Measurements from ENCODE around the gene ANKRD11. TPM values are rescaled to one million over a fixed set of nuclear protein-coding genes. Genes with fewer than 3 reads are reported as not detected.
"Not testable (repeated sequence)": the region's sequence is repeated elsewhere in the genome, so short reads cannot be mapped to it uniquely, and the experiment has no call there.

ANKRD11 gene
- total RNA-seq, 3 donors from 2014 or later, result 153 to 181 (median 162) TPM

DNA sequence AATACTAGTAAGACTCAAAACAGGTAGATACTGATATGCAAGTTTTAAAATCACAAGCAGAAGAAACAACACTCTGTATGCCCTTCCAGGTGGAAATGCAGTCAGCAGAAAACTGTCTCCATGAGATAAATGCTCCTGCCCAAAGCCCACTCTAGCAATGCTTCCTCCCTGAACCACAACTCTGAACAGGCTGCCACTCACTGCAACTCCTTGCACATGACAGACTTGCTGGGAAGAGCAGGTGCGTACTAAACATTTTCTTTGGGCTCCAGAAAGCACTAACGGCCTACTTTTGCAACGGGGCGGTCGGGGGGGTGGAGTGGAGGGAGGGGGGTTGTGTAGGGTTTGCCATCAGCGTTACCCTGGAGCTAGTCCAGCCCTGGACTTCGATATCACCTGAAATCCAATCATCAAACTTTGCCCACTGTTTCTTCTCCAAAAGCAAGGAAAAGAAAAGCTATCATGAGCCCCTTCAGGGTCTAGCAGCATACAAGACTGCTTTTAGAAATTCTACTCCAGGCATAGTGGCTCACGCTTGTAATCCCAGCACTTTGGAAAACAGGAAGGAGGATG, 46.1 kb downstream of the ANKRD11 start:
- Mint-ChIP-seq H3K36me3 (ENCODE audit: insufficient read depth) (peaks cover 8% of the 10 kb centered on the region), H3K4me1 (ENCODE audit: low read depth) (peaks cover 94% of the 10 kb centered on the region), H3K27me3 (ENCODE audit: low read depth) (no peaks in the 10 kb centered on the region), H3K4me3 (peak overlapping the region; percentile 53), H3K9me3 (no peaks in the 10 kb centered on the region)
- no peak for ATAC-seq
- no peak for DNase-seq

- ATAC-seq (no peak), DNase-seq (no peak)
- H3K27me3 Mint-ChIP-seq (ENCODE audit: low read depth), result no peaks in the 10 kb centered on the region
- H3K4me1 Mint-ChIP-seq (ENCODE audit: low read depth), result peaks cover 94% of the 10 kb centered on the region
- peak overlapping the region; percentile 53 for H3K4me3 Mint-ChIP-seq
- H3K36me3 Mint-ChIP-seq (ENCODE audit: insufficient read depth), result peaks cover 8% of the 10 kb centered on the region
- H3K9me3 Mint-ChIP-seq, result no peaks in the 10 kb centered on the region
Measured at GRCh38 chr16:89443727-89444084, 46.7 kb downstream of the ANKRD11 start.

GRCh38 chr16:89442990-89443726, 47.2 kb downstream of the ANKRD11 start:
- DNase-seq, result no peak

DNA sequence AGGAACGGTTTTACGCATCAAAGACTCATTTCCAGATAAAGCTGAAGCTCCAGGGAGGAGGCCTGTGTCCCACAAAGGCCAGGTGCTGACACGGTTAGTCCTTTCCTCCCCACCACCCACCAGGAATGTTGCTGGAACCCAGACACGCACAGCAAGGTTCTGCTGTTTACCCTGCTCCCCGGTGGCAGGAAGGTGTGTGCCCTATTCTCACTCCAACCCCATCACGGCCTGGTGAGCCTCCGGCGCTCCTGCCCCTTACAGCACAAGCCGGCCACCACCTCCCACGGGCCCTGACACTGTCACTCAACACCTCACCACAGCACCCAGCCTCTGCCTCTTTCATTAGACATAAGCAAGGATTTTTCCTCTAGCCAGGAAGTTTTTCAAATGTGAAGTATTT, 47.8 kb downstream of the ANKRD11 start:
- H3K27me3 Mint-ChIP-seq (ENCODE audit: low read depth), result no peaks in the 10 kb centered on the region
- H3K36me3 Mint-ChIP-seq (ENCODE audit: insufficient read depth), result peaks cover 11% of the 10 kb centered on the region

More at GRCh38 chr16:89442990-89443726, 47.2 kb downstream of the ANKRD11 start:
- no peaks in the 10 kb centered on the region for H3K9me3 Mint-ChIP-seq
- H3K36me3 Mint-ChIP-seq (ENCODE audit: insufficient read depth), result peaks cover 8% of the 10 kb centered on the region
- no peaks in the 10 kb centered on the region for H3K27me3 Mint-ChIP-seq (ENCODE audit: low read depth)
- ATAC-seq, result no peak
- peaks cover 93% of the 10 kb centered on the region for H3K4me1 Mint-ChIP-seq (ENCODE audit: low read depth)
- H3K4me3 Mint-ChIP-seq, result peak overlapping the region; percentile 53

GRCh38 chr16:89439659-89440058, 50.7 kb downstream of the ANKRD11 start:
- Mint-ChIP-seq H3K36me3 (ENCODE audit: insufficient read depth) (peaks cover 14% of the 10 kb centered on the region), H3K27me3 (ENCODE audit: low read depth) (no peaks in the 10 kb centered on the region), H3K9me3 (no peaks in the 10 kb centered on the region), H3K4me3 (no peak overlapping the region), H3K4me1 (ENCODE audit: low read depth) (peaks cover 93% of the 10 kb centered on the region)
- DNase-seq, result no peak
- no peak for ATAC-seq

More for the DNA sequence above, 47.8 kb downstream of the ANKRD11 start:
- H3K9me3 Mint-ChIP-seq, result no peaks in the 10 kb centered on the region
- ATAC-seq (no peak), DNase-seq (no peak)
- peak overlapping the region; percentile 53 for H3K4me3 Mint-ChIP-seq
- H3K4me1 Mint-ChIP-seq (ENCODE audit: low read depth), result peaks cover 95% of the 10 kb centered on the region

- no peak overlapping the region for H3K4me3 Mint-ChIP-seq
- ATAC-seq (no peak), DNase-seq (no peak)
- no peaks in the 10 kb centered on the region for H3K9me3 Mint-ChIP-seq
- H3K36me3 Mint-ChIP-seq (ENCODE audit: insufficient read depth), result peaks cover 14% of the 10 kb centered on the region
- peaks cover 88% of the 10 kb centered on the region for H3K4me1 Mint-ChIP-seq (ENCODE audit: low read depth)
- no peaks in the 10 kb centered on the region for H3K27me3 Mint-ChIP-seq (ENCODE audit: low read depth)
Measured at GRCh38 chr16:89437991-89438390, 52.4 kb downstream of the ANKRD11 start.

DNA sequence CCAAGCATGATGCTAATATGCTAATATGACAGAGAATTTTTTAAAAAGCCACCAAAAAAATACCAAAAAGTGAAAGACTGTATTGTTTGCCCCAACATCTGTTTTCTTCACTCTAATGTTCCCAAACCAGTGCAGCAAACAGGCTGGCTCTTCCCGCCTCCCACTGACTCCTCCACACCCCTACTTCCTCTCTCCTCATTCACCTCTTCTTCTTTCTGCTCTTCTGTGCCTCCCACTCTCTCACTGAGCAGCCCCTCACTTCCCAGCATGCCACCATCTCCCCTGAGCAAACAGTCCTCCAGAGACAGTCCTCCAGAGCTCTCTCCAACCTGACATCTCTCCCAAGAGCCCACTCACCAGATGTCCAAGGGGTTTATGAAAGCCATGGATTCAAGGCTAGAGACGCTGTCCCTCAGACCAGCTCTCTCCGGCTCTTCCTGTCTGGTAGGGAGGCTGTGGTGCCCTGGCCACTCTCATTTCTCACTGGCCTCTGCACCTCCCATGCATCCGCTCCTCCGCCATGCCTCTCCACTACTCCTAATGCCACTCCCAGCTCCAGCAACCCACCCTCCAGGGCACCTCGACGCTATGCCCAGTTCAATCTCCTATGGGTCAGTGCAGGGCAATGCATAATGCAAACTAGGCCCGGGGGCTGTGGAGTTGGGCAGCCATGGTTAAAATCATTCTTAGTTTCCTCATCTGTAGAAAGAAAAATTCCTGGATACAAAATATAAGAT, 52.9 kb downstream of the ANKRD11 start:
- no peak overlapping the region for H3K4me3 Mint-ChIP-seq
- H3K4me1 Mint-ChIP-seq (ENCODE audit: low read depth), result peaks cover 82% of the 10 kb centered on the region
- no peak for DNase-seq
- H3K9me3 Mint-ChIP-seq, result no peaks in the 10 kb centered on the region
- peaks cover 14% of the 10 kb centered on the region for H3K36me3 Mint-ChIP-seq (ENCODE audit: insufficient read depth)
- no peaks in the 10 kb centered on the region for H3K27me3 Mint-ChIP-seq (ENCODE audit: low read depth)
- ATAC-seq, result no peak

GRCh38 chr16:89436366-89436765, 54.0 kb downstream of the ANKRD11 start:
- no peaks in the 10 kb centered on the region for H3K9me3 Mint-ChIP-seq
- no peaks in the 10 kb centered on the region for H3K27me3 Mint-ChIP-seq (ENCODE audit: low read depth)
- no peak for DNase-seq
- peaks cover 14% of the 10 kb centered on the region for H3K36me3 Mint-ChIP-seq (ENCODE audit: insufficient read depth)
- no peak for ATAC-seq
- peaks cover 74% of the 10 kb centered on the region for H3K4me1 Mint-ChIP-seq (ENCODE audit: low read depth)
- H3K4me3 Mint-ChIP-seq, result no peak overlapping the region

DNA sequence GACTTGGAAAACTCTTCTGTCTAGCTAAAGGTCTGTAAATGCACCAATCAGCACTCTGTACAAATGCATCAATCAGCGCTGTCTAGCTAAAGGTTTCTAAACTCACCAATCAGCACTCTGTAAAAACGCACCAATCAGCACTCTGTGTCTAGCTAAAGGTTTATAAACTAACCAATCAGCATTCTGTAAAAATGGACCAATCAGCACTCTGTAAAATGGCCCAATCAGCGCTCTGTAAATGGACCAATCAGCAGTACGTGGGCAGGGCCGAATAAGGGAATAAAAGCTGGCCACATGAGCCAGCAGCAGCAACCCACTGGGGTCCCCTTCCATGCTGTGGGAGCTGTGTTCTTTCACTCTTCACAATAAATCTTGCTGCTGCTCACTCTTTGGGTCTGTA, 55.3 kb downstream of the ANKRD11 start:
- peak in 1 of 2 donors; percentile 18 for ATAC-seq
- H3K36me3 Mint-ChIP-seq (ENCODE audit: insufficient read depth), result peaks cover 17% of the 10 kb centered on the region
- peak overlapping the region; percentile 67 for H3K4me3 Mint-ChIP-seq
- DNase-seq; H3K27me3 Mint-ChIP-seq (ENCODE audit: low read depth); H3K9me3 Mint-ChIP-seq: not testable (repeated sequence)
- peaks cover 61% of the 10 kb centered on the region for H3K4me1 Mint-ChIP-seq (ENCODE audit: low read depth)

DNA sequence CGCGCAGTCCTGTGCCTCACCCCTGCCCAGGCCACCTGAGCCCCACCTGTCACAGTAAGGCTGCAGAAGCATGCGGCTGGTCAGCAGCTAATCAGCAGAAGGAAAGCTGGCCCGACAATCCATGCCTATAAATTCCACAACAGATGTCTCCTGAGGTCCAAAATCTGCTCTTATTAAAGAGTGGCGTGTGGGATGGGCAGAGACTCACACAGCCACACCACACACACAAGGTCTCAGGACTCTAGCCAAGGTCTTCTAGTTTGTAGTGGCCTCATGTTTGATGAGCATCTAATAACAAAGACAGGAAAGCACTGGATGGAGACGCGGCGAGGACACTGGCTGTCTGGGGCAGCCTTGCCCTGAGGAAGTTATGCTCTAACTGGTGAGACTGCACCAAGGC, 55.9 kb downstream of the ANKRD11 start:
- Mint-ChIP-seq H3K4me1 (ENCODE audit: low read depth) (peaks cover 55% of the 10 kb centered on the region), H3K4me3 (peak overlapping the region; percentile 9), H3K36me3 (ENCODE audit: insufficient read depth) (peaks cover 12% of the 10 kb centered on the region), H3K9me3 (no peaks in the 10 kb centered on the region), H3K27me3 (ENCODE audit: low read depth) (no peaks in the 10 kb centered on the region)
- ATAC-seq, result no peak
- no peak for DNase-seq

DNA sequence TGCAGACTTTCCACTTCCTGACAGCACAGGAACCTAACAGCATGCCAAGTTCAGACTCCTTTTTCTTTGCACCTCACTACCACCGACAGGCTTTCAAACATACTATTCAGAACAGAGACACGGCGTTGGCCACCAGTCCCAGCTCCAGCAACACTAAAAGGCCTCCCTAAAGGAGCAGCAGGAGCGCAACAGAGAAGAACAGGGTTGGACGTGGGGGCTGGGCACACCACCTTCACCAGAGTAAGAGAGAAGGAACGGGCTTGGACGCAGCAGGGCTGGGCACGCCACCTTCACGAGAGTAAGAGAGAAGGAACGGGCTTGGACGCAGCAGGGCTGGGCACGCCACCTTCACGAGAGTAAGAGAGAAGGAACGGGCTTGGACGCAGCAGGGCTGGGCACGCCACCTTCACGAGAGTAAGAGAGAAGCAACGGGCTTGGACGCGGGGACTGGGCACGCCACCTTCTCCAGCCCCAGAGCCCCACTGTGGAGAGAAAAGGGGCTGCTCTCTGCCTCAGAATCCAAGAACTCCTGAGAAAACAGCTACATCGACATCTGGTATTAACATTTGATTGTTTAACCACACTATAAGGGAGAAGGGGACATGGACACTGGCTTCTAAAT, 56.9 kb downstream of the ANKRD11 start:
- Mint-ChIP-seq H3K4me1 (ENCODE audit: low read depth) (peaks cover 45% of the 10 kb centered on the region), H3K36me3 (ENCODE audit: insufficient read depth) (peaks cover 11% of the 10 kb centered on the region)
- H3K9me3 Mint-ChIP-seq; DNase-seq; ATAC-seq; H3K4me3 Mint-ChIP-seq; H3K27me3 Mint-ChIP-seq (ENCODE audit: low read depth): not testable (repeated sequence)

GRCh38 chr16:89431630-89432029, 58.7 kb downstream of the ANKRD11 start:
- Mint-ChIP-seq H3K27me3 (ENCODE audit: low read depth) (no peaks in the 10 kb centered on the region), H3K9me3 (no peaks in the 10 kb centered on the region)
- peak; percentile 47 for ATAC-seq

DNA sequence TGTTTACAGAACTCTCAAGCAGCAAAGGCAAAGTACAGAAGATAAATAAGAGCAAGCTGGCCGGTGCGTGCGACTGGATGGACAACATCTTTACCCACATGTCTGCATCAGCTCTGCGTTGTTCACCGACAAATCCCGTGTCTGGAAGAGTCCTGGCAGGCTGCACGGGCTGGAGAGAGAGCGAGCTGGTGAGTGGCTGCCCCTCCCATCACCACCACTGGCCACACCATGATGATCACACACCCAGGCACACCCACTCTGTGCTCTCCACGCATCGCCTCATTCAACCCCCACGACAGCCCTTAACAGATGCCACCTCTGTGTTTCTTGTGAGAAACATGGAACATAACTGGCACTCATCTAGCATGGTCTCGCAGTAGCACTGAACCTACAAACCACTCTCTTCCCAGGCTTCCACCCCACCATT, 59.2 kb downstream of the ANKRD11 start:
- no peak for ATAC-seq
- no peaks in the 10 kb centered on the region for H3K27me3 Mint-ChIP-seq (ENCODE audit: low read depth)
- peaks cover 13% of the 10 kb centered on the region for H3K36me3 Mint-ChIP-seq (ENCODE audit: insufficient read depth)
- no peaks in the 10 kb centered on the region for H3K9me3 Mint-ChIP-seq
- no peak overlapping the region for H3K4me3 Mint-ChIP-seq
- H3K4me1 Mint-ChIP-seq (ENCODE audit: low read depth), result peaks cover 38% of the 10 kb centered on the region
- no peak for DNase-seq

More at GRCh38 chr16:89431630-89432029, 58.7 kb downstream of the ANKRD11 start:
- no peak for DNase-seq
- Mint-ChIP-seq H3K4me3 (no peak overlapping the region), H3K4me1 (ENCODE audit: low read depth) (peaks cover 37% of the 10 kb centered on the region), H3K36me3 (ENCODE audit: insufficient read depth) (peaks cover 9% of the 10 kb centered on the region)

DNA sequence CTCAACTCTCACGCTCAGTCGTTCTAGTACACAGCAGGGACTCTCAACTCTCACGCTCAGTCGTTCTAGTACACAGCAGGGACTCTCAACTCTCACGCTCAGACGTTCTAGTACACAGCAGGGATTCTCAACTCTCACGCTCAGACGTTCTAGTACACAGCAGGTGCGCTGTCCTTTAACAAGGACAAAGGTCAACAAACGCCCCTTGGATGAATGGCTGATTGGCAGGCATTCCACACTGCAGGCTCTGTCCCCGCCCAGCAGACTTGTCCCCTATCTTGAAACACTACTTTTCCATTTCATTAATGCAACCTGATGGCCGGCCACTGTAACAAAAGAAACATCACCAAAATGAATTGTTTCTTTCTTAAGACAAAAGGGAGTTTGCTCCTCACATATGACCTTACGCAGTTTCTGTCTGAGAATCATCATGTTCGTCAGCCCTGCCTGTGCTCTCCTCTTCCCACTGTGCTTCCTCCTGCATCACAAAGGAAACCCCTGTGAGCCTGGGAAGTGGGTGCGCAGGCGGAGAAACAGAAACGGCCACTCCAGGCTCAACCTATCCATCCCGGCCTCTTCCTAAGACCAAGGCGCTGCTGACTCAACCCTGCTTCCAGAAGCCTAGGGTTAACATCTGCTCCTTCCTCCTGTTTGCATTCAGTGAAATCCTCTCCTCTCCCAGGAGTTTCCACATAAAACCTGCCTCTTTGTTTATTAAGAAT, 59.8 kb downstream of the ANKRD11 start:
- H3K4me3 Mint-ChIP-seq, result no peak overlapping the region
- no peaks in the 10 kb centered on the region for H3K27me3 Mint-ChIP-seq (ENCODE audit: low read depth)

More for the DNA sequence above, 59.8 kb downstream of the ANKRD11 start:
- DNase-seq (no peak), ATAC-seq (no peak)
- Mint-ChIP-seq H3K36me3 (ENCODE audit: insufficient read depth) (peaks cover 11% of the 10 kb centered on the region), H3K4me1 (ENCODE audit: low read depth) (peaks cover 38% of the 10 kb centered on the region), H3K9me3 (no peaks in the 10 kb centered on the region)
